Measurements from ENCODE around the gene SKP2. TPM values are rescaled to one million over a fixed set of nuclear protein-coding genes. Genes with fewer than 3 reads are reported as not detected.

Gene SKP2
- total RNA-seq, 1 donor from 2014 or later: 31.4 TPM

DNA sequence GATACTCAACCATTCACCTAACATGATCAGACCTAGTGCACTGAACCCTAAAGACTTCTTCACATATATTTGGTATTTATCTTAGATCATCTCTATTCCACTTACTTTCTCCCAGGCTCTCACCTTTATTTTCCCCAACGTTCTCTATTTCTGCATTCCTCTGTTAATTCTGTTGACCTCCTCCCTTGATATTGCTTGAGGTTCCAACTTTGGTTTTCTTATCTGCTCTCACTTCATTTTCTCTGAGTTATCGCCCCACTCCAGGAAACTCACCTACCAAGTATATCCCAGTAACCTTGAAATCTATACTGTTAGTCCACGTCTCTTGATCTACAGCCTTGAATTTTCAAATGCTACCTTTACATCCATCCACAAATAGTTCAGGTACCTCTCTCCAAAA lies 80.6 kb downstream of the SKP2 start:
- H3K4me2 ChIP-seq (ENCODE audit: low read length): no peak overlapping the region
- H4K20me1 ChIP-seq (ENCODE audit: insufficient read depth, low read length): peaks cover 12% of the 10 kb centered on the region
- no peaks in the 10 kb centered on the region for H3K4me1 ChIP-seq (ENCODE audit: insufficient read depth, low read length)
- no peak overlapping the region for H3K4me3 ChIP-seq (ENCODE audit: insufficient read depth, low read depth, low read length)
- no peaks in the 10 kb centered on the region for H3K27me3 Mint-ChIP-seq (ENCODE audit: low read depth, unreplicated experiment)
- no peaks in the 10 kb centered on the region for H3K36me3 Mint-ChIP-seq (ENCODE audit: low read depth, unreplicated experiment)
- H3K27me3 ChIP-seq (ENCODE audit: insufficient read depth, low read length): no peaks in the 10 kb centered on the region
- no peak overlapping the region for H3K9ac ChIP-seq (ENCODE audit: low read length)
- DNase-seq (ENCODE audit: low read depth) (no peak), FAIRE-seq (no peak)
- no peaks in the 10 kb centered on the region for H3K36me3 ChIP-seq (ENCODE audit: insufficient read depth, low read length)
- H3K27ac ChIP-seq (ENCODE audit: low read depth, low read length): no peak overlapping the region
- TF ChIP-seq, protein P1, sequence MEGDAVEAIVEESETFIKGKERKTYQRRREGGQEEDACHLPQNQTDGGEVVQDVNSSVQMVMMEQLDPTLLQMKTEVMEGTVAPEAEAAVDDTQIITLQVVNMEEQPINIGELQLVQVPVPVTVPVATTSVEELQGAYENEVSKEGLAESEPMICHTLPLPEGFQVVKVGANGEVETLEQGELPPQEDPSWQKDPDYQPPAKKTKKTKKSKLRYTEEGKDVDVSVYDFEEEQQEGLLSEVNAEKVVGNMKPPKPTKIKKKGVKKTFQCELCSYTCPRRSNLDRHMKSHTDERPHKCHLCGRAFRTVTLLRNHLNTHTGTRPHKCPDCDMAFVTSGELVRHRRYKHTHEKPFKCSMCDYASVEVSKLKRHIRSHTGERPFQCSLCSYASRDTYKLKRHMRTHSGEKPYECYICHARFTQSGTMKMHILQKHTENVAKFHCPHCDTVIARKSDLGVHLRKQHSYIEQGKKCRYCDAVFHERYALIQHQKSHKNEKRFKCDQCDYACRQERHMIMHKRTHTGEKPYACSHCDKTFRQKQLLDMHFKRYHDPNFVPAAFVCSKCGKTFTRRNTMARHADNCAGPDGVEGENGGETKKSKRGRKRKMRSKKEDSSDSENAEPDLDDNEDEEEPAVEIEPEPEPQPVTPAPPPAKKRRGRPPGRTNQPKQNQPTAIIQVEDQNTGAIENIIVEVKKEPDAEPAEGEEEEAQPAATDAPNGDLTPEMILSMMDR (IDR thresholded peaks at IDR 0.05; ENCODE audit: insufficient read depth, low read depth, low read length): no peak
- TF ChIP-seq EZH2 (IDR thresholded peaks at IDR 0.05; ENCODE audit: insufficient read depth, low read length): no peak
- H3K4me1 Mint-ChIP-seq (ENCODE audit: low read depth, unreplicated experiment): peaks cover 3% of the 10 kb centered on the region
- H3K4me3 Mint-ChIP-seq (ENCODE audit: unreplicated experiment): no peak overlapping the region
- H3K9me3 Mint-ChIP-seq (ENCODE audit: unreplicated experiment): no peaks in the 10 kb centered on the region
- H2AFZ ChIP-seq (ENCODE audit: low read depth, low read length): no peak overlapping the region
- peaks cover 27% of the 10 kb centered on the region for H3K79me2 ChIP-seq (ENCODE audit: insufficient read depth, low read length)
- H3K9me3 ChIP-seq (ENCODE audit: insufficient read depth, low read depth, low read length): no peaks in the 10 kb centered on the region
- H3K27ac Mint-ChIP-seq (ENCODE audit: unreplicated experiment): no peak overlapping the region

Small RNA genes within 50 kb of the gene (microRNA-seq; reads per million reads assigned to microRNA genes)
- gene MIR580: 1.1 reads per million

Other genes with a start within 250 kb of the SKP2 start
- not detected in 2 replicates for gene CAPSL, start 213.5 kb upstream of the SKP2 start, total RNA-seq
- 0.14 TPM in 1 of 2 replicates, not detected in the other for gene UGT3A1, start 160.7 kb upstream of the SKP2 start, total RNA-seq
- gene UGT3A2, start 85.2 kb upstream of the SKP2 start, total RNA-seq: 0.43 and 0.86 TPM in 2 replicates
- gene LMBRD2, start 224 bp upstream of the SKP2 start, total RNA-seq: 6.4 and 9.0 TPM in 2 replicates
- gene NADK2, start 89.8 kb downstream of the SKP2 start, total RNA-seq: 20.7 and 24.5 TPM in 2 replicates
- gene RANBP3L, start 149.8 kb downstream of the SKP2 start, total RNA-seq: 0.46 TPM in 1 of 2 replicates, not detected in the other

All from astrocyte (in vitro differentiated cells and primary cell).